Raji (cell line): ENCODE data around the gene WNK4.

Source experiments
- POLR2A ChIP-seq: IDR thresholded peaks from 2 replicates; pipeline ENCODE4 v1.6.1; 2011; ENCODE audit warnings: low read depth, low read length, control low read depth; ENCODE audit not compliant: insufficient read depth

The WNK4 gene

GRCh38 chr17:42804918-42805367 lies 24.5 kb downstream of the WNK4 start:
- no peak for TF ChIP-seq POLR2A

GRCh38 chr17:42806249-42806648 lies 25.8 kb downstream of the WNK4 start:
- no peak for TF ChIP-seq POLR2A

- no peak for TF ChIP-seq POLR2A
These were observed 28.8 kb downstream of the WNK4 start for GRCh38 chr17:42809250-42809649.

GRCh38 chr17:42814633-42815399 lies 34.4 kb downstream of the WNK4 start:
- no peak for TF ChIP-seq POLR2A

GRCh38 chr17:42817866-42818265 lies 37.5 kb downstream of the WNK4 start:
- TF ChIP-seq POLR2A: no peak

GRCh38 chr17:42818379-42818778 lies 38.0 kb downstream of the WNK4 start:
- no peak for TF ChIP-seq POLR2A

GRCh38 chr17:42819939-42820535 lies 39.6 kb downstream of the WNK4 start:
- TF ChIP-seq POLR2A: no peak

- TF ChIP-seq POLR2A: no peak
These were observed 40.8 kb downstream of the WNK4 start for GRCh38 chr17:42821176-42821575.

- TF ChIP-seq POLR2A: no peak
These were observed 47.1 kb downstream of the WNK4 start for GRCh38 chr17:42827472-42827871.

GRCh38 chr17:42830971-42831370 lies 50.6 kb downstream of the WNK4 start:
- no peak for TF ChIP-seq POLR2A

- no peak for TF ChIP-seq POLR2A
These were observed 52.0 kb downstream of the WNK4 start for GRCh38 chr17:42832213-42832933.

GRCh38 chr17:42832934-42833766 lies 52.7 kb downstream of the WNK4 start, which contains the start of gene PSME3:
TSS of gene PSME3 (plus strand) at chr17:42833397. CDS start at chr17:42833632, 235 bp downstream.
- TF ChIP-seq POLR2A: peak; percentile 95

- no peak for TF ChIP-seq POLR2A
These were observed 53.5 kb downstream of the WNK4 start for GRCh38 chr17:42833767-42834422.

- TF ChIP-seq POLR2A: no peak
These were observed 55.3 kb downstream of the WNK4 start for GRCh38 chr17:42835732-42836131.

- no peak for TF ChIP-seq POLR2A
These were observed 61.7 kb downstream of the WNK4 start for GRCh38 chr17:42841975-42842685.
